Peyer's patch (tissue), 4 donors: ENCODE results near the gene ADCY3.

ENCODE experiments used
- CTCF ChIP-seq, 6 experiments: fragments of 450-650 bp in 4 of 6; fragments of 200-600 bp in 2 of 6; sonication (generic) in 1 of 6; IDR thresholded peaks; one replicate each; pipeline ENCODE4 v1.5.1; 2017 to 2019; ENCODE audit warnings: antibody characterized with exemption in 6 of 6, mild to moderate bottlenecking in 3 of 6, moderate library complexity in 1 of 6
- POLR2A ChIP-seq, 2 donors: fragments of 450-650 bp; IDR thresholded peaks; one replicate each; pipeline ENCODE4 v1.5.1; 2017; ENCODE audit warnings: antibody characterized with exemption in 2 of 2, mild to moderate bottlenecking in 2 of 2, moderate library complexity in 2 of 2

- TF ChIP-seq CTCF (IDR thresholded peaks at IDR 0.05): no peak
- no peak for TF ChIP-seq POLR2A (IDR thresholded peaks at IDR 0.05)
These were observed 145.7 kb downstream of the ADCY3 start for GRCh38 chr2:24774373-24774772.
